Mesothelial cell of epicardium (in vitro differentiated cells): ENCODE results near the gene APLP2. TPM values are rescaled to one million over a fixed set of nuclear protein-coding genes. Genes with fewer than 3 reads are reported as not detected.

Experiments used
- DNase-seq, 2 experiments: peaks; one replicate each; pipeline ENCODE4 v3.0.0; 2021; ENCODE audit warnings: low spot score in 2 of 2; ENCODE audit not compliant: unreplicated experiment in 2 of 2
- H3K27ac Mint-ChIP-seq: 2 replicates; pipeline ENCODE4 v1.8.0; 2021; ENCODE audit warnings: mixed read lengths
- H3K27me3 Mint-ChIP-seq: 2 replicates; pipeline ENCODE4 v1.8.0; 2021; ENCODE audit warnings: low read depth, mixed read lengths
- H3K36me3 Mint-ChIP-seq: 2 replicates; pipeline ENCODE4 v1.8.0; 2021; ENCODE audit warnings: mixed read lengths
- H3K4me1 Mint-ChIP-seq: 2 replicates; pipeline ENCODE4 v1.8.0; 2021; ENCODE audit warnings: mixed read lengths
- H3K4me3 Mint-ChIP-seq: 2 replicates; pipeline ENCODE4 v1.8.0; 2021; ENCODE audit warnings: mild to moderate bottlenecking, moderate library complexity, mixed read lengths
- H3K9me3 Mint-ChIP-seq: 2 replicates; pipeline ENCODE4 v1.8.0; 2021; ENCODE audit warnings: mixed read lengths
- total RNA-seq: library from RNA; stranded (reverse); gene quantifications from 3 replicates; pipeline ENCODE4 v1.2.1, GENCODE V29; 2021
- TF ChIP-seq, protein P1 (sequence below): fragments of 200-600 bp; sonication (generic); IDR thresholded peaks from one replicate; pipeline ENCODE4 v1.5.0; 2021; ENCODE audit warnings: antibody characterized with exemption; ENCODE audit not compliant: unreplicated experiment

The APLP2 gene
- total RNA-seq, 1 donor from 2014 or later = 240 TPM

DNA sequence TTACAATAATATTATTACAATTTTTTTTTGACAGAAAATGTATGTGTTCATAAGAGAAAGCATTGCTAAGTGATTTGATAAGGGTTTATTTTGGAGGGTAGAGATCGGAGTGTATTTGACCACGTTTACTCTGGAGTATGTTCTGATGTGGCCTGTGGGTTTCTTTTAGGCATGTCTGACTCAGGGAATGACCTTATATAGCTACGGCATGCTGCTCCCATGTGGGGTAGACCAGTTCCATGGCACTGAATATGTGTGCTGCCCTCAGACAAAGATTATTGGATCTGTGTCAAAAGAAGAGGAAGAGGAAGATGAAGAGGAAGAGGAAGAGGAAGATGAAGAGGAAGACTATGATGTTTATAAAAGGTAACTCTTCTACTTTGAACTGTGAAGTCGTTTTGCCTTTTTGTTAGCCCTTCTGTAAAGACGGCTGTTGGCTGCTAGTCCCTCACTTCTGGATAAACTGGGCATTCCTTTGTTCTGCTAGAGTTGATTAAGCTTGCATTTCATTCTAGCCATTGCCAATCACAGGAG, 51.8 kb downstream of the APLP2 start:
- no peaks in the 10 kb centered on the region for H3K9me3 Mint-ChIP-seq
- no peak overlapping the region for H3K4me3 Mint-ChIP-seq
- H3K27ac Mint-ChIP-seq = no peak overlapping the region
- no peaks in the 10 kb centered on the region for H3K27me3 Mint-ChIP-seq
- peaks cover 21% of the 10 kb centered on the region for H3K4me1 Mint-ChIP-seq
- TF ChIP-seq, protein P1, sequence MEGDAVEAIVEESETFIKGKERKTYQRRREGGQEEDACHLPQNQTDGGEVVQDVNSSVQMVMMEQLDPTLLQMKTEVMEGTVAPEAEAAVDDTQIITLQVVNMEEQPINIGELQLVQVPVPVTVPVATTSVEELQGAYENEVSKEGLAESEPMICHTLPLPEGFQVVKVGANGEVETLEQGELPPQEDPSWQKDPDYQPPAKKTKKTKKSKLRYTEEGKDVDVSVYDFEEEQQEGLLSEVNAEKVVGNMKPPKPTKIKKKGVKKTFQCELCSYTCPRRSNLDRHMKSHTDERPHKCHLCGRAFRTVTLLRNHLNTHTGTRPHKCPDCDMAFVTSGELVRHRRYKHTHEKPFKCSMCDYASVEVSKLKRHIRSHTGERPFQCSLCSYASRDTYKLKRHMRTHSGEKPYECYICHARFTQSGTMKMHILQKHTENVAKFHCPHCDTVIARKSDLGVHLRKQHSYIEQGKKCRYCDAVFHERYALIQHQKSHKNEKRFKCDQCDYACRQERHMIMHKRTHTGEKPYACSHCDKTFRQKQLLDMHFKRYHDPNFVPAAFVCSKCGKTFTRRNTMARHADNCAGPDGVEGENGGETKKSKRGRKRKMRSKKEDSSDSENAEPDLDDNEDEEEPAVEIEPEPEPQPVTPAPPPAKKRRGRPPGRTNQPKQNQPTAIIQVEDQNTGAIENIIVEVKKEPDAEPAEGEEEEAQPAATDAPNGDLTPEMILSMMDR = no peak
- H3K36me3 Mint-ChIP-seq = peaks cover 37% of the 10 kb centered on the region
- no peak for DNase-seq

DNA sequence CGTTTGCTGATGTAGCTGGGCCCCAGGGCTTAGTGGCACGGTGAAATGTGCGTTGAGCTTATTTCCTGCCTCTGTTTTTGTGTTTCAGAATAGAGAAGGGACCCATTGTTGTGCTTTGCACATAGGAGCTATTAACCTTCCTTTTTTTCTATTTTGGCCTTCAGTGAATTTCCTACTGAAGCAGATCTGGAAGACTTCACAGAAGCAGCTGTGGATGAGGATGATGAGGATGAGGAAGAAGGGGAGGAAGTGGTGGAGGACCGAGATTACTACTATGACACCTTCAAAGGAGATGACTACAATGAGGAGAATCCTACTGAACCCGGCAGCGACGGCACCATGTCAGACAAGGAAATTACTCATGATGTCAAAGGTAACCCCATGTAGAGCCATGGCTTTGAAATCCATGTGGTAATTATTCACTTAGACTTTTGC, 52.5 kb downstream of the APLP2 start:
- no peaks in the 10 kb centered on the region for H3K9me3 Mint-ChIP-seq
- no peak overlapping the region for H3K27ac Mint-ChIP-seq
- H3K36me3 Mint-ChIP-seq = peaks cover 37% of the 10 kb centered on the region
- H3K27me3 Mint-ChIP-seq = no peaks in the 10 kb centered on the region
- H3K4me3 Mint-ChIP-seq = no peak overlapping the region
- DNase-seq = no peak
- TF ChIP-seq, protein P1 = no peak
- H3K4me1 Mint-ChIP-seq = peaks cover 21% of the 10 kb centered on the region

DNA sequence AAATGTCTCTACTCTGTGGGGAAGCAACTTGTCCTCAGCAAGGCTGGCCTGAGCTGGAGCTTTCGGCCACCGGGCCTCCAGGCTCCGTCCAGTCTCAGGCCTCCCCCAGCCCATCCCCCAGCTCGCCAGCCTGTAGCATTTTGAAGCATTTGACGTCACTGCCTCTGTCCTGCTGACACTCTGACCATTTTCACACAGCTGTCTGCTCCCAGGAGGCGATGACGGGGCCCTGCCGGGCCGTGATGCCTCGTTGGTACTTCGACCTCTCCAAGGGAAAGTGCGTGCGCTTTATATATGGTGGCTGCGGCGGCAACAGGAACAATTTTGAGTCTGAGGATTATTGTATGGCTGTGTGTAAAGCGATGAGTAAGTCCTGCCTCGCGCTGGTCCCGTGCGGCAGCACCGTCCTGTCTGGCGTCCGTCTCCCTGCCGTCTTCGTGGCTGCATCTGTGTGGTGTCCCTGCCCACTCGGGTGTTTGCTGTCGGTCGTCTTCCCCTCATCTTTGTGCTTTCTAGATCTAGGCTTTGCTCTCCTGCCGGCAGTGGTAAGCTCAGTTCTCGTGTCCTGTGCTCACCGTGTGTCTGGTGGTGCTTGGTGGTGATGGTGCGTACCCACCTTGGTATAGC, 53.8 kb downstream of the APLP2 start:
- Mint-ChIP-seq H3K36me3 (peaks cover 40% of the 10 kb centered on the region), H3K9me3 (no peaks in the 10 kb centered on the region), H3K27me3 (no peaks in the 10 kb centered on the region), H3K27ac (peak overlapping the region; percentile 52), H3K4me1 (peaks cover 21% of the 10 kb centered on the region), H3K4me3 (no peak overlapping the region)
- no peak for DNase-seq
- TF ChIP-seq, protein P1 = no peak

DNA sequence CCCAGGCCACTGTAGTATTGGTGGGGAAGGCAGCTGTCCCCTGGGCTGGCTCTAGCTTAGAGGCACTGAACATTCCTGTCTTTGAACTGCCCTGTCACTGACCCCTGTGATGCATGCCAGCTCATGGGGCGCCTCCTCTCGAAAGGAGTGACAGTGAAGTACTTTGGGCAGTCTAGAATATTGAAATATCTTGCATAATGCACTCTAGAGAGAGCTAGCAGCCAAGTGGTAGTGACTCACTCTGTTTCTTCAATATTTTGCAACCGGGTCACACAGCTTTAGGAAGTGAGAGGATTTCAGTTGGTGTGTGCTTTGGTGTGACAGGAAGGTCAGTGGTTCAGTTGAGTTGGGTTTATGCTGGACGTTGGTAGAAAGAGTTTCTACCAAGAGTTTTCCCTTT, 54.4 kb downstream of the APLP2 start:
- H3K36me3 Mint-ChIP-seq = peaks cover 43% of the 10 kb centered on the region
- H3K4me3 Mint-ChIP-seq = no peak overlapping the region
- H3K27me3 Mint-ChIP-seq = no peaks in the 10 kb centered on the region
- DNase-seq = no peak
- H3K27ac Mint-ChIP-seq = peak overlapping the region; percentile 67
- peaks cover 21% of the 10 kb centered on the region for H3K4me1 Mint-ChIP-seq
- TF ChIP-seq, protein P1 = no peak
- H3K9me3 Mint-ChIP-seq = no peaks in the 10 kb centered on the region

DNA sequence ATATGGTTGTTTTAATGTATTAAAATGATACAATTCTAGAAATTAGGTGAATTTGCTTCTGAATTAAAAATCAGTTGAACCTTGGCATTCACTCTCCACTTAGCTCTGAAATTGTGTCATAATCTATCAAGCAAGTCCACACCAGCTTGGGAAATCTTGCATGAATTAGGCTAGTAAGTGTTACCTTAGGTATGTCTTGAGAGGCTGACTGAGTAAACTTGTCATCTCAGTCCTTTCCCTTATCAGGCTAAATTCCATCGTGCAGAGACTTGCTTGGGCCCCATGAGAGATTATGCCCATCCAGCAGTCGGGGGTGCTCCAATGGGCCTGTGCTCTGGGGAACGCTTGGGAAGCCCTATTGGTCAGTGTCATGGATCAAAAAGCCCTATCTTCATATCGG, 55.9 kb downstream of the APLP2 start:
- Mint-ChIP-seq H3K36me3 (peaks cover 48% of the 10 kb centered on the region), H3K27ac (no peak overlapping the region), H3K27me3 (no peaks in the 10 kb centered on the region), H3K4me1 (peaks cover 21% of the 10 kb centered on the region), H3K4me3 (no peak overlapping the region), H3K9me3 (no peaks in the 10 kb centered on the region)
- DNase-seq = no peak
- TF ChIP-seq, protein P1 = no peak
